K562 (cell line): ENCODE results near the gene FRMPD4. TPM values are rescaled to one million over a fixed set of nuclear protein-coding genes. Genes with fewer than 3 reads are reported as not detected.

Experiments used
- ATAC-seq: fragments of 200-7000 bp; cut with Tn5 transposase; 3 replicates; pipeline ENCODE4 v1.9.1; 2020; ENCODE audit warnings: moderate library complexity
- BruUV-seq: library from RNA; stranded (reverse); fragments of 400-500 nt; replicated peaks from 2 replicates; lab custom pipeline; 2021; lab: Mats Ljungman, UMichigan
- CTCF ChIA-PET: fragments of 300-600 bp; formaldehyde crosslinking; extraction: SDS; loops from one replicate; lab custom pipeline; 2021; ENCODE audit warnings: low intra/inter-chr PET ratio; lab: Yijun Ruan, JAX
- POLR2A ChIA-PET: fragments of 300-600, 350-650 bp; sonication (Branson Sonifier 250); formaldehyde crosslinking; extraction: SDS; loops from one replicate; lab custom pipeline; 2021; ENCODE audit warnings: antibody characterized with exemption, inconsistent platforms; lab: Yijun Ruan, JAX
- DNase-seq, 4 experiments: peaks; one replicate each; pipeline versions ENCODE4 v3.0.0 to v3.0.0-alpha.2; 2011 to 2018; ENCODE audit warnings: low spot score in 3 of 4, mixed read lengths in 3 of 4; ENCODE audit errors: extremely low read depth in 1 of 4
- FAIRE-seq: peaks from 2 replicates; lab custom pipeline; 2011; peaks lifted over from hg19 to GRCh38; lab: Jason Lieb, UNC
- H2AFZ ChIP-seq: 2 replicates; pipeline ENCODE4 v1.6.0; 2011; ENCODE audit warnings: low read depth, low read length, control low read depth, inconsistent platforms
- H3K27ac ChIP-seq: fragments of 200-600 bp; 3 replicates; pipeline ENCODE4 v1.8.0; 2011; ENCODE audit warnings: low read depth, mild to moderate bottlenecking, control low read depth, inconsistent platforms, low read length, moderate library complexity, mixed read lengths; ENCODE audit errors: extremely low read depth
- H3K27me3 ChIP-seq, 2 experiments: fragments of 300-600 bp in 1 of 2; 2 replicates in 1 of 2; 3 replicates in 1 of 2; pipeline versions ENCODE4 v1.6.0 to v1.8.0; 2011; ENCODE audit warnings: inconsistent platforms in 2 of 2, low read length in 2 of 2, mild to moderate bottlenecking in 1 of 2, mixed read lengths in 1 of 2, moderate library complexity in 1 of 2; ENCODE audit not compliant: control insufficient read depth in 2 of 2, insufficient read depth in 2 of 2
- H3K36me3 ChIP-seq: fragments of 300-600 bp; 3 replicates; pipeline ENCODE4 v1.8.0; 2011; ENCODE audit warnings: mild to moderate bottlenecking, low read length, inconsistent platforms; ENCODE audit not compliant: control insufficient read depth, insufficient read depth
- H3K4me1 ChIP-seq, 2 experiments: fragments of 200-600 bp in 1 of 2; replicated peaks in 1 of 2; 2 replicates in 1 of 2; 3 replicates in 1 of 2; pipeline versions ENCODE4 v1.5.1 to v1.8.0; 2011; ENCODE audit warnings: inconsistent platforms in 2 of 2, low read length in 2 of 2, mild to moderate bottlenecking in 1 of 2, mixed read lengths in 1 of 2, moderate library complexity in 1 of 2; ENCODE audit not compliant: control insufficient read depth in 2 of 2, insufficient read depth in 2 of 2
- H3K4me2 ChIP-seq: 2 replicates; pipeline ENCODE4 v1.6.1; 2011; ENCODE audit warnings: low read length, control low read depth, inconsistent platforms, mixed read lengths; ENCODE audit not compliant: insufficient read depth
- H3K4me3 ChIP-seq: fragments of 200-600 bp; sonication (generic), shearing (Covaris generic); 2 replicates; pipeline ENCODE4 v1.5.1; 2016; ENCODE audit warnings: control low read depth, inconsistent platforms
- H3K79me2 ChIP-seq: fragments of 200-600 bp; 3 replicates; pipeline ENCODE4 v1.8.0; 2011; ENCODE audit warnings: low read length, inconsistent platforms; ENCODE audit not compliant: control insufficient read depth, insufficient read depth
- H3K9ac ChIP-seq, 2 experiments: 2 replicates each; pipeline versions ENCODE4 v1.6.0 to v1.6.1; 2011; ENCODE audit warnings: low read depth in 2 of 2, low read length in 2 of 2, control low read depth in 1 of 2, inconsistent platforms in 1 of 2, mild to moderate bottlenecking in 1 of 2, mixed read lengths in 1 of 2; ENCODE audit not compliant: insufficient read depth in 1 of 2
- H3K9me1 ChIP-seq: one replicate; pipeline ENCODE4 v1.6.0; 2011; ENCODE audit warnings: inconsistent platforms, mild to moderate bottlenecking, low read length, moderate library complexity; ENCODE audit not compliant: control insufficient read depth, insufficient read depth
- H3K9me3 ChIP-seq: replicated peaks from 2 replicates; pipeline ENCODE4 v1.5.1; 2011; ENCODE audit warnings: low read depth, low read length, inconsistent platforms; ENCODE audit not compliant: control insufficient read depth, insufficient read depth
- H4K20me1 ChIP-seq: replicated peaks from 2 replicates; pipeline ENCODE4 v1.6.1; 2011; ENCODE audit warnings: low read length, inconsistent platforms, mixed read lengths; ENCODE audit not compliant: control insufficient read depth, insufficient read depth
- ASH1L ChIP-seq: fragments of 450-650 bp; IDR thresholded peaks from 2 replicates; pipeline ENCODE4 v1.6.1; 2018; ENCODE audit warnings: borderline replicate concordance, mild to moderate bottlenecking, low read depth; ENCODE audit not compliant: partially characterized antibody
- ATF6 ChIP-seq: sonication (generic); formaldehyde crosslinking; IDR thresholded peaks from 2 replicates; pipeline ENCODE4 v1.4.0; 2020; ENCODE audit warnings: mild to moderate bottlenecking, missing genetic modification reagents
- CBX2 ChIP-seq: fragments of 200-600 bp; sonication (generic); IDR thresholded peaks from one replicate; pipeline ENCODE4 v1.6.1; 2012; ENCODE audit warnings: mild to moderate bottlenecking, low read length, inconsistent platforms; ENCODE audit not compliant: insufficient read depth, poor library complexity, severe bottlenecking
- EWSR1 ChIP-seq: fragments of 450-650 bp; IDR thresholded peaks from 2 replicates; pipeline ENCODE4 v1.6.1; 2018; ENCODE audit warnings: borderline replicate concordance, mild to moderate bottlenecking, low read depth, moderate library complexity; ENCODE audit not compliant: partially characterized antibody
- KDM5B ChIP-seq: fragments of 200-600 bp; sonication (generic); IDR thresholded peaks from 2 replicates; pipeline ENCODE4 v1.6.1; 2012; ENCODE audit warnings: low read depth, mild to moderate bottlenecking, moderate library complexity, low read length, control low read depth, inconsistent platforms; ENCODE audit not compliant: insufficient replicate concordance
- NR0B1 ChIP-seq: fragments of 450-650 bp; IDR thresholded peaks from one replicate; pipeline ENCODE4 v1.6.1; 2018; ENCODE audit warnings: mild to moderate bottlenecking, moderate library complexity; ENCODE audit not compliant: partially characterized antibody
- SNAPC5 ChIP-seq: fragments of 250-450 bp; sonication (Bioruptor Pico); IDR thresholded peaks from 2 replicates; pipeline ENCODE4 v1.8.0; 2021; ENCODE audit warnings: moderate library complexity, mild to moderate bottlenecking, inconsistent platforms
- TFE3 ChIP-seq: fragments of 450-650 bp; formaldehyde crosslinking; IDR thresholded peaks from 2 replicates; pipeline ENCODE4 v1.4.0; 2020; ENCODE audit warnings: mild to moderate bottlenecking, mixed read lengths
- TRIM25 ChIP-seq: fragments of 450-650 bp; IDR thresholded peaks from 2 replicates; pipeline ENCODE4 v1.7.0; 2016; ENCODE audit warnings: borderline replicate concordance
- ZBTB7A ChIP-seq: IDR thresholded peaks from 2 replicates; pipeline ENCODE4 v1.6.1; 2011; ENCODE audit warnings: low read depth, mild to moderate bottlenecking, low read length, moderate library complexity, borderline replicate concordance; ENCODE audit not compliant: control insufficient read depth
- ZNF224 ChIP-seq: sonication (generic); formaldehyde crosslinking; IDR thresholded peaks from 2 replicates; pipeline ENCODE4 v1.8.0; 2022; ENCODE audit warnings: mild to moderate bottlenecking, missing genetic modification reagents
- ZNF354B ChIP-seq: fragments of 250-450 bp; sonication (Bioruptor Pico); IDR thresholded peaks from 2 replicates; pipeline ENCODE4 v1.4.0; 2020
- ZNF77 ChIP-seq: fragments of 250-450 bp; sonication (Bioruptor Pico); IDR thresholded peaks from 2 replicates; pipeline ENCODE4 v1.5.0; 2020
- WGBS: fragments of 100-300 bp; shearing (Covaris generic); methylation state at CpG from one replicate; pipeline ENCODE4 v1.1.6; 2016; ENCODE audit warnings: low coverage, mixed read lengths; ENCODE audit not compliant: insufficient coverage; ENCODE audit errors: missing lambda C conversion rate; 5-methylcytosine and 5-hydroxymethylcytosine counted together
- in situ Hi-C: fragments of 300-500 bp; cut with MboI; formaldehyde crosslinking; loops from 4 replicates; pipeline ENCODE4 v1.15.0; 2018; ENCODE audit warnings: inconsistent platforms, mixed read lengths
- intact Hi-C: fragments of 100-400 bp; cut with micrococcal nuclease; formaldehyde crosslinking; loops from 2 replicates; pipeline ENCODE4 v1.14.2; 2022
- polyA plus RNA-seq, 8 experiments: library from polyadenylated mRNA; depleted of rRNA in 4 of 8; stranded (reverse) in 5 of 8; unstranded in 3 of 8; fragments of >200 nt; fragmentation: Nextera tagmentation in 2 of 8; fragmentation: Illumina TruSeq in 1 of 8; extraction: Ambion mirVana in 2 of 8; extraction: Trizol in 1 of 8; gene quantifications; 2 replicates each; pipeline versions ENCODE4 v1.2.1 to v1.2.3, GENCODE V29; 2011 to 2014; ENCODE audit warnings: inconsistent platforms in 1 of 8, missing spikeins in 1 of 8
- total RNA-seq, 7 experiments: library from RNA; depleted of rRNA in 6 of 7; stranded (reverse); fragments of >200 nt in 6 of 7; fragmentation: Illumina TruSeq in 2 of 7; extraction: Trizol in 2 of 7; gene quantifications; 2 replicates each; pipeline versions ENCODE4 v1.2.1 to v1.2.3, GENCODE V29; 2011 to 2021; ENCODE audit warnings: low replicate concordance in 1 of 7

The FRMPD4 gene
- total and polyA plus RNA-seq, 9 of the 15 experiments (the other 6 are each of a cell fraction or from before 2014, with no cell fraction given): not detected

GRCh38 chrX:12467321-12467720, 329.0 kb downstream of the FRMPD4 start:
- Histone ChIP-seq H3K36me3 (no peaks in the 10 kb centered on the region), H3K4me2 (no peak overlapping the region), H3K9me1 (no peaks in the 10 kb centered on the region), H3K4me3 (no peak overlapping the region), H3K27ac (no peak overlapping the region), H3K27me3 (no peaks in the 10 kb centered on the region), H3K9me3 (no peaks in the 10 kb centered on the region), H3K9ac (no peak overlapping the region), H2AFZ (no peak overlapping the region), H4K20me1 (no peaks in the 10 kb centered on the region), H3K4me1 (no peaks in the 10 kb centered on the region), H3K79me2 (no peaks in the 10 kb centered on the region)
- FAIRE-seq (no peak), ATAC-seq (no peak), DNase-seq (no peak)
- POLR2A ChIA-PET: no interaction called here
- BruUV-seq: no TSS peak
- CTCF ChIA-PET: no interaction called here
- in situ Hi-C loops: no loop called here
- intact Hi-C loops: no loop called here
- 0% methylated on average over 1 of the region's 1 CpG for WGBS
- no peak for TF ChIP-seq TRIM25
- TF ChIP-seq NR0B1: no peak
- TF ChIP-seq ZNF224: no peak
- TF ChIP-seq TFE3: no peak
- TF ChIP-seq ZBTB7A: no peak
- TF ChIP-seq ATF6 (CRISPR knock-in tag): no peak
- TF ChIP-seq KDM5B: no peak
- no peak for TF ChIP-seq SNAPC5 (CRISPR knock-in tag)
- TF ChIP-seq ZNF354B (CRISPR knock-in tag): no peak
- no peak for TF ChIP-seq ASH1L
- no peak for TF ChIP-seq EWSR1
- no peak for TF ChIP-seq CBX2
- TF ChIP-seq ZNF77 (CRISPR knock-in tag): no peak
